K562 (cell line): Measurements from ENCODE around the gene PTRH2. TPM values are rescaled to one million over a fixed set of nuclear protein-coding genes. Genes with fewer than 3 reads are reported as not detected.

Source experiments
- ELF4 ChIP-seq: fragments of 450-650 bp; formaldehyde crosslinking; IDR thresholded peaks from 2 replicates; pipeline ENCODE4 v1.4.0; 2022; ENCODE audit warnings: missing genetic modification characterization
- GABPA ChIP-seq: fragments of 200-800 bp; sonication (Bioruptor generic); conservative IDR thresholded peaks from 2 replicates; pipeline ENCODE4 v1.6.1; 2016; ENCODE audit warnings: low read depth, missing genetic modification characterization, missing compliant biosample characterization
- GMEB1 ChIP-seq: fragments of 250-450 bp; sonication (Bioruptor Pico); IDR thresholded peaks from 2 replicates; pipeline ENCODE4 v1.4.0; 2020; ENCODE audit warnings: mild to moderate bottlenecking
- HDAC8 ChIP-seq: fragments of 450-650 bp; IDR thresholded peaks from 2 replicates; pipeline ENCODE4 v1.6.1; 2016; ENCODE audit warnings: mild to moderate bottlenecking, missing genetic modification characterization, moderate library complexity, missing compliant biosample characterization
- HNRNPLL ChIP-seq: fragments of 200-400 bp; formaldehyde crosslinking; IDR thresholded peaks from 2 replicates; pipeline ENCODE4 v1.6.1; 2017; ENCODE audit warnings: low read length, low read depth, mild to moderate bottlenecking; ENCODE audit not compliant: poor library complexity, severe bottlenecking
- JUN ChIP-seq, 2 experiments: sonication (generic) in 1 of 2; formaldehyde crosslinking in 1 of 2; IDR thresholded peaks; 2 replicates each; pipeline versions ENCODE4 v1.6.1 to v1.8.0; 2012 to 2022; ENCODE audit warnings: borderline replicate concordance in 2 of 2, mild to moderate bottlenecking in 2 of 2, improper control_type of control experiment in 1 of 2, low read depth in 1 of 2, low read length in 1 of 2, missing genetic modification reagents in 1 of 2
- NEUROD1 ChIP-seq: fragments of 150-350 bp; IDR thresholded peaks from 2 replicates; pipeline ENCODE4 v1.6.1; 2014; ENCODE audit warnings: borderline replicate concordance, low read length, low read depth; ENCODE audit not compliant: partially characterized antibody
- OTX1 ChIP-seq: fragments of 450-650 bp; formaldehyde crosslinking; IDR thresholded peaks from 2 replicates; pipeline ENCODE4 v1.4.0; 2022; ENCODE audit warnings: mild to moderate bottlenecking
- PREB ChIP-seq: sonication (generic); formaldehyde crosslinking; IDR thresholded peaks from 2 replicates; pipeline ENCODE4 v1.8.1; 2023; ENCODE audit warnings: mild to moderate bottlenecking, missing genetic modification reagents
- RAD21 ChIP-seq, 2 experiments: fragments of 250-450 bp in 1 of 2; fragments of 450-650 bp in 1 of 2; sonication (Bioruptor Pico) in 1 of 2; formaldehyde crosslinking in 1 of 2; IDR thresholded peaks in 1 of 2; conservative IDR thresholded peaks in 1 of 2; 2 replicates each; pipeline versions ENCODE4 v1.4.0 to v1.8.0; 2020 to 2022; ENCODE audit warnings: mild to moderate bottlenecking in 2 of 2, moderate library complexity in 1 of 2
- SMARCC2 ChIP-seq: fragments of 450-650 bp; IDR thresholded peaks from 2 replicates; pipeline ENCODE4 v1.6.1; 2017; ENCODE audit warnings: antibody characterized with exemption, moderate library complexity, mild to moderate bottlenecking, low read depth
- SOX6 ChIP-seq: fragments of 450-650 bp; IDR thresholded peaks from 2 replicates; pipeline ENCODE4 v1.6.1; 2014; ENCODE audit warnings: mild to moderate bottlenecking
- SRF ChIP-seq, 2 experiments: fragments of 250-450, 450-650 bp in 1 of 2; sonication (Bioruptor Pico) in 1 of 2; sonication (generic) in 1 of 2; formaldehyde crosslinking; IDR thresholded peaks; 2 replicates each; pipeline versions ENCODE4 v1.5.0 to v1.5.1; 2020 to 2022; ENCODE audit warnings: mild to moderate bottlenecking in 1 of 2, missing genetic modification reagents in 1 of 2
- STAG1 ChIP-seq: sonication (generic); formaldehyde crosslinking; IDR thresholded peaks from 2 replicates; pipeline ENCODE4 v1.5.0; 2020; ENCODE audit warnings: missing genetic modification reagents, borderline replicate concordance
- TCF7L2 ChIP-seq: fragments of 150-350 bp; IDR thresholded peaks from 2 replicates; pipeline ENCODE4 v1.6.1; 2016; ENCODE audit warnings: low read depth, mild to moderate bottlenecking, low read length, moderate library complexity
- ZNF354B ChIP-seq: fragments of 250-450 bp; sonication (Bioruptor Pico); IDR thresholded peaks from 2 replicates; pipeline ENCODE4 v1.4.0; 2020
- ZNF57 ChIP-seq: fragments of 450-650 bp; formaldehyde crosslinking; IDR thresholded peaks from 2 replicates; pipeline ENCODE4 v1.4.0; 2020; ENCODE audit warnings: mild to moderate bottlenecking, moderate library complexity
- ZNF592 ChIP-seq: fragments of 450-650 bp; IDR thresholded peaks from 2 replicates; pipeline ENCODE4 v1.6.1; 2017; ENCODE audit warnings: antibody characterized with exemption, mild to moderate bottlenecking
- polyA plus RNA-seq, 8 experiments: library from polyadenylated mRNA; depleted of rRNA in 4 of 8; stranded (reverse) in 5 of 8; unstranded in 3 of 8; fragments of >200 nt; fragmentation: Nextera tagmentation in 2 of 8; fragmentation: Illumina TruSeq in 1 of 8; extraction: Ambion mirVana in 2 of 8; extraction: Trizol in 1 of 8; gene quantifications; 2 replicates each; pipeline versions ENCODE4 v1.2.1 to v1.2.3, GENCODE V29; 2011 to 2014; ENCODE audit warnings: inconsistent platforms in 1 of 8, missing spikeins in 1 of 8
- total RNA-seq, 7 experiments: library from RNA; depleted of rRNA in 6 of 7; stranded (reverse); fragments of >200 nt in 6 of 7; fragmentation: Illumina TruSeq in 2 of 7; extraction: Trizol in 2 of 7; gene quantifications; 2 replicates each; pipeline versions ENCODE4 v1.2.1 to v1.2.3, GENCODE V29; 2011 to 2021; ENCODE audit warnings: low replicate concordance in 1 of 7

The PTRH2 gene
- total and polyA plus RNA-seq, 9 of the 15 experiments (the other 6 are each of a cell fraction or from before 2014, with no cell fraction given), result 53.1 to 210 (median 126) TPM

- TF ChIP-seq STAG1 (no peak), ZNF592 (peak; percentile 61; the same call in 1 of the 2 replicates), TCF7L2 (no peak), OTX1 (CRISPR knock-in tag) (no peak), GABPA (tag) (no peak), SMARCC2 (peak; percentile 42; the same call in 1 of the 2 replicates), NEUROD1 (no peak), JUN (IDR thresholded peaks at IDR 0.05; ENCODE audit: borderline replicate concordance, low read depth, low read length) (peak; percentile 61), JUN (CRISPR knock-in tag; IDR thresholded peaks at IDR 0.05; ENCODE audit: borderline replicate concordance) (no peak), SRF (CRISPR knock-in tag; IDR thresholded peaks at IDR 0.05) (no peak), ELF4 (CRISPR knock-in tag) (peak; percentile 45; the same call in 1 of the 2 replicates), ZNF354B (CRISPR knock-in tag) (0 out of 2 replicates have a peak, but pooled peaks have one; percentile 2), HNRNPLL (no peak), GMEB1 (CRISPR knock-in tag) (no peak), ZNF57 (CRISPR knock-in tag) (no peak), PREB (CRISPR knock-in tag) (no peak), RAD21 (CRISPR knock-in tag; conservative IDR thresholded peaks at IDR 0.05 in 1 of 2, IDR thresholded peaks at IDR 0.05 in 1 of 2) (no peak; a peak in 2 of 4 replicates), SOX6 (peak; percentile 55; the same call in 1 of the 2 replicates), HDAC8 (tag) (peak; percentile 55; the same call in 1 of the 2 replicates)
Measured at GRCh38 chr17:59695945-59696681, 11.1 kb downstream of the PTRH2 start (continued).
